GM20000 (cell line): ENCODE measurements around the gene WDR5.

ENCODE experiments used
- DNase-seq: peaks from one replicate; pipeline ENCODE4 v3.0.0; 2012; ENCODE audit warnings: low spot score
- CTCF ChIP-seq: IDR thresholded peaks from 2 replicates; pipeline ENCODE4 v1.5.1; 2012; ENCODE audit warnings: mild to moderate bottlenecking, control low read depth; ENCODE audit errors: extremely low read depth, missing control alignments

The WDR5 gene

GRCh38 chr9:134204041-134204440, 68.2 kb downstream of the WDR5 start:
- DNase-seq, result no peak
- TF ChIP-seq CTCF, result no peak

GRCh38 chr9:134204991-134205578, 69.2 kb downstream of the WDR5 start:
- no peak for DNase-seq
- no peak for TF ChIP-seq CTCF

- TF ChIP-seq CTCF, result no peak
- DNase-seq, result no peak
These were observed 69.9 kb downstream of the WDR5 start for GRCh38 chr9:134205672-134206310.

- peak; percentile 71 for DNase-seq
- TF ChIP-seq CTCF, result no peak
These were observed 70.7 kb downstream of the WDR5 start for GRCh38 chr9:134206311-134207300.

- TF ChIP-seq CTCF, result no peak
- no peak for DNase-seq
These were observed 72.5 kb downstream of the WDR5 start for GRCh38 chr9:134208310-134208841.

DNA sequence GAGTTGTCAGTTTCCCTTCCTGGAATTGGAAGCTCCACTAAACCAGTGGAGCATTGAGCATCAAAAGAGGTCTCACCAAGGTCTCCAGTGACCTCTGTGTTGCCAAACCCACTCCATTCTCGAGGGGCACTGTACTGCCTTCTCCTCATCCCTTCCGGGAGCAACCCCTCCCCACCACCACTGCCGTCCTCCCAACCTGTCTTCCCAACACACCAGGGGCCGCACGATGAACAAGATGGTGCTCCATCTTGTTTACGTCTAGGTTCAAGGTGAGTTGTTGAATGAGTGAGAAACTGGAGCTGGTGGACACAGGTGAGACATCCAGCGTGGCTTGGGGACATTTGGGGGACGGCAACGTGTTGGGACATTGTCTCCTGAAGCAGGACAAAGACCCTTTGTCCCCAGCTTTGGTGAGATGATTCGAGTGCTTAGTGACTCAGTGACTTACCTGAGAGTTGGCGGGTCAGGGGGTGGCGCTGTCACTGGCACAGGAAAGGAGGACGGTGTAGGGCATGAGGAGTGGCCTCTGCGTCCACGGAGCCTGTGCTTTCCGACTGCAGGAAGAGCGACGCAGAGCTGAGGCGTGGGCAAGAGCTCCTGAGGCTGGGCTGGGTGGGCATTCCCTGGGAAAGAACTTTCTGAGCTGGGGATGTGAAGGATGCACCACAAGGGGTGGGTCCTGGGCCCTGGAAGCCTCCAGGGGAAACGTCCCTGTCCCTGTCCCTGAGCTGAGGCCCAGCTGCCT, 73.3 kb downstream of the WDR5 start:
- no peak for TF ChIP-seq CTCF
- no peak for DNase-seq
